GM12891 (cell line): ENCODE results near the gene PCBP2.
"Not testable (repeated sequence)": the region's sequence is repeated elsewhere in the genome, so short reads cannot be mapped to it uniquely, and the experiment has no call there.

Source experiments
- DNase-seq: peaks from one replicate; pipeline ENCODE4 v3.0.0; 2011; ENCODE audit warnings: low spot score; ENCODE audit not compliant: insufficient read length
- FAIRE-seq: peaks from 2 replicates; lab custom pipeline; 2011; peaks lifted over from hg19 to GRCh38; lab: Jason Lieb, UNC
- PAX5 ChIP-seq: IDR thresholded peaks from 2 replicates; pipeline ENCODE4 v1.6.1; 2011; ENCODE audit warnings: low read length, moderate library complexity, mild to moderate bottlenecking; ENCODE audit not compliant: insufficient read depth, severe bottlenecking
- POLR2A ChIP-seq: IDR thresholded peaks from 2 replicates; pipeline ENCODE4 v1.6.1; 2011; ENCODE audit warnings: low read depth, low read length, control low read depth
- POLR2AphosphoS5 ChIP-seq: IDR thresholded peaks from 2 replicates; pipeline ENCODE4 v1.6.1; 2011; ENCODE audit warnings: low read depth, low read length, control low read depth
- POU2F2 ChIP-seq: IDR thresholded peaks from 2 replicates; pipeline ENCODE4 v1.6.1; 2011; ENCODE audit warnings: low read depth, mild to moderate bottlenecking, control low read depth, low read length, moderate library complexity
- SPI1 ChIP-seq: IDR thresholded peaks from 2 replicates; pipeline ENCODE4 v1.6.1; 2011; ENCODE audit warnings: low read depth, low read length, control low read depth
- TAF1 ChIP-seq: IDR thresholded peaks from 2 replicates; pipeline ENCODE4 v1.6.1; 2011; ENCODE audit warnings: low read depth, low read length, control low read depth

PCBP2 gene

DNA sequence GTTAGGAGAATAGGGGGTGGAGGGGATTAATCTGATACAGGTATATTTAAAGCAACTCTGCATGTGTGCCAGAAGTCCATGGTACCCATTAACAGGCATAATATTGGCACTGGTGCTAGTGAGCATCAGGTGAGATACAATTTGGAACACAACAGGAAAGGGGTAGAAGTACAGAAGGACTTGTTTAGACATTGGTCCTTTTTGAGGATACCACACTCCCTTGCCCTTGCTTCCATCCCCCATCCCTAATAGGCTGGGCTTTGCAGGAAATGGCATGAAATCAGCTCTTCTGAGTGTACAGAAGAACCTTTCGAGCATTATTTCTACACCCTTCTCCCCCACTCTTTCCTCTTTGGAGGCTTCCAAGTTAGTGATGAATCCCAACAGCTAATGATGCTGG, 16.4 kb downstream of the PCBP2 start:
- no peak for DNase-seq
- no peak for TF ChIP-seq SPI1
- no peak for TF ChIP-seq POU2F2
- no peak for TF ChIP-seq TAF1
- TF ChIP-seq PAX5: no peak
- TF ChIP-seq POLR2AphosphoS5: peak; percentile 77
- TF ChIP-seq POLR2A: peak; percentile 69; the same call in 1 of the 2 replicates
- no peak for FAIRE-seq

DNA sequence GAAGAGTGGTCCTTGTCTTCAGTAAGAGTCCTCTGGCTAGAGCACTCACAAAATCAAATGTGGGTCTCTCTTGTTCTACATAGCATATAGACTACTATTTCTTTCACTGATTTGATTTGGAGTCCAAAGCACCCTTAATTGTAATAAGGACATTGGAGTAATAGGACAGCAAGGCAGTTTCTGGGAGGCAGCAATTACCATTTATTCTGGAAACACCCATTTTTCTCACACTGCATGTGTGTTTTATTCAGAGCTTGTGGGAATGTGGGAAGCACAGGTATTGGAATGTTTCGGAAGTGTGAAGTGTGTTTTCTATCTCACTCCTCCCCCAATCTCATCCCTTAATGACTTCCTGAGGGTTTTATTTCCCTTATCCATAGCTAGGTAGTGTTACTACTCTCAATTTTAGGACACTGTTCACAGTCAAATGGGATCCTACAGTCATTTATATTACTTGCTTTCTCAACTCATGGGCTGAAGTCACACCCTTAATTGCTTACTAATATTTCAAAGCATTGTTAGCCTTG, 20.2 kb downstream of the PCBP2 start:
- DNase-seq (no peak), FAIRE-seq (no peak)
- TF ChIP-seq PAX5 (no peak), TAF1 (no peak), POLR2AphosphoS5 (no peak), POLR2A (no peak), SPI1 (no peak), POU2F2 (no peak)

DNA sequence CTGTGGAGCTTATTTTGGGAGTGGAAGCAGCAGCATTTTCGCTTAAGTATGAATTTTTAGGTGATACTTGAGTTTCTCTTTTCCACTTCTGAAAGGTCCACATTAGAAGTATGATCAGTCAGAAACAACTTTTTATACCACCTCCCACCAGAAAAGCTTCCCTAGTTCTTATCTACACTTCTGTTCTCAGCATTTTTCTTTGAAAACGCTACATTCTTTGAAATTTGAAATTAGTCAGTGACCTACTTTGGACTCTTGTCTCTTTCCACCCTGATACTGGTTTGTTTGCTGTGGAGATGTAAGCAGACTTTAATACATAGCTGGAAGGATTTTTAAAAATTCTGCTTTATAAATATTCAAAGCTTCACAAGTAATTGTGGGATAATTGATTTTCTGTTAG, 22.2 kb downstream of the PCBP2 start:
- TF ChIP-seq POLR2AphosphoS5 (peak; percentile 2; the same call in 1 of the 2 replicates), SPI1 (no peak), TAF1 (no peak), POLR2A (no peak), POU2F2 (no peak)
- DNase-seq (no peak), FAIRE-seq (no peak)

DNA sequence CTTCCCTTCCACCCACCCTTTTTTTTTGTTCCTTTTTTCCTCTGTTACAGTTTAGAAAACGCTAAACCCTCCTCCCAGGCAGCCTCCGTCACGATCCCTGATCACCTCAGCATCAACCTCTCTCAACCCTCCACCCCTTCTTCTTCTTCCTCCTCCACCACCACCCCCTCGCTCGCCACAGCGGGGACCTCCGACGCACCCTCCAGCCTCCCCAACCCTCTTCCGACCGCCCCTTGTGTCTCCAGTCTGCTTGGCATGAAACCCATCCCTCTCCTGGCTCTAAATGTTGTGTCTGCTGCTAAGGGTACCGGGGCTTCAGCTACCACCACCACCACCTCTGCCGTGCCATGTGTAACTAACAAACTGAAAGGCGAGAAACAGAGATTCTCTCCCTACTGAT, 22.9 kb downstream of the PCBP2 start:
- FAIRE-seq (no peak), DNase-seq (no peak)
- no peak for TF ChIP-seq POLR2A
- no peak for TF ChIP-seq SPI1
- no peak for TF ChIP-seq TAF1
- no peak for TF ChIP-seq POLR2AphosphoS5

DNA sequence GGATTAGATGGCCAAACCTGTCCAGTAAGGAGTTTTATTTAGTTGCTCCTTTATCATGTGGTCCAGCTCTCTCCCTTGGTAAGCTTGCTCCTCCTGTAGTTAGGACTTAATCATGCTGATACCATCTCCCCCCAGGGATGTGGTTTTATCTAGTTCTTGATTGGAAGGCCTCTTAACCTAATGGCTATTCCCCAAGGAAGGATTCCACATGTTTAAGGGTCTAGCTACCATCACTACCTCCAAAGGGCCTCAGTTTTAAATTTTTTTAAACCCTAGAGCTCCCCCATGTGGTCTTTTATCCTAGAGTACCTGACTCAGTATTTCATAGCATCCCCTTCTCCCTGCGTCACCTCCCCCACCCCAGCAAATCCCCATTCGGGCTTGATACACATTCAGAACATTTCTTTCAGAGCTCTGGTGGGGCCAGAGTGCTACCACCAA, 24.9 kb downstream of the PCBP2 start:
- DNase-seq (no peak), FAIRE-seq (no peak)
- TF ChIP-seq POU2F2 (no peak), POLR2AphosphoS5 (0 out of 2 replicates have a peak, but pooled peaks have one; percentile 54)

DNA sequence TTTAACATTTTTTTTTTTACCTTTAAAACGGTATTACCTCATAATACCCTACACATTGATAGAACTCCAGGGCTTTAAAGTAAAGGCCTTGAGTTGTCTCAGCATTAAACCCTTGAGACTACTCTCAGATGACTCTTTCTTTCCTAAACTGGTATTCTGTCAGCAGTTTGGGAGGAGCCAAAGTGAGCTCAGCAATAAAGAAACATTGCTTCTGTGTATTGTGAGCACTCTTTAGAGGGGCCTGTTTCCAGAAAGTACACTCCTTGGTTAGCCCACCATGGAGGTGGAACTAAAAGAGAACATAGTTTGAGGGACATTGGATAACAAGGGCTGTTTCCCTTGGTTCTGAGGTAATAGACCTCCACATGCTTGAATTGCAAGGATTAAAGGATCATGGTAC, 27.0 kb downstream of the PCBP2 start:
- DNase-seq (no peak), FAIRE-seq (no peak)
- peak; percentile 33; the same call in 1 of the 2 replicates for TF ChIP-seq POLR2A
- no peak for TF ChIP-seq POU2F2
- TF ChIP-seq POLR2AphosphoS5: peak; percentile 39; the same call in 1 of the 2 replicates
- no peak for TF ChIP-seq SPI1
- TF ChIP-seq TAF1: no peak
- TF ChIP-seq PAX5: no peak

DNA sequence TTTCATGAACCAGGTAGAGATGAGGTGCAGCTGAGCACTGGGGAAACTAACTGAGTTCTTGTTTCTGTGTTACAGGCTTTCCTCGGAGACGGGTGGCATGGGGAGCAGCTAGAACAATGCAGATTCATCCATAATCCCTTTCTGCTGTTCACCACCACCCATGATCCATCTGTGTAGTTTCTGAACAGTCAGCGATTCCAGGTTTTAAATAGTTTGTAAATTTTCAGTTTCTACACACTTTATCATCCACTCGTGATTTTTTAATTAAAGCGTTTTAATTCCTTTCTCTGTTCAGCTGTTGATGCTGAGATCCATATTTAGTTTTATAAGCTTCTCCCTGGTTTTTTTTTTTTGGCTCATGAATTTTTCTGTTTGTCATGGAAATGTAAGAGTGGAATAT, 27.4 kb downstream of the PCBP2 start:
- TF ChIP-seq PAX5: no peak
- TF ChIP-seq SPI1: no peak
- TF ChIP-seq POU2F2: no peak
- no peak for TF ChIP-seq POLR2A
- TF ChIP-seq POLR2AphosphoS5: no peak; the same call in 1 of the 2 replicates
- TF ChIP-seq TAF1: no peak
- FAIRE-seq: no peak
- no peak for DNase-seq

DNA sequence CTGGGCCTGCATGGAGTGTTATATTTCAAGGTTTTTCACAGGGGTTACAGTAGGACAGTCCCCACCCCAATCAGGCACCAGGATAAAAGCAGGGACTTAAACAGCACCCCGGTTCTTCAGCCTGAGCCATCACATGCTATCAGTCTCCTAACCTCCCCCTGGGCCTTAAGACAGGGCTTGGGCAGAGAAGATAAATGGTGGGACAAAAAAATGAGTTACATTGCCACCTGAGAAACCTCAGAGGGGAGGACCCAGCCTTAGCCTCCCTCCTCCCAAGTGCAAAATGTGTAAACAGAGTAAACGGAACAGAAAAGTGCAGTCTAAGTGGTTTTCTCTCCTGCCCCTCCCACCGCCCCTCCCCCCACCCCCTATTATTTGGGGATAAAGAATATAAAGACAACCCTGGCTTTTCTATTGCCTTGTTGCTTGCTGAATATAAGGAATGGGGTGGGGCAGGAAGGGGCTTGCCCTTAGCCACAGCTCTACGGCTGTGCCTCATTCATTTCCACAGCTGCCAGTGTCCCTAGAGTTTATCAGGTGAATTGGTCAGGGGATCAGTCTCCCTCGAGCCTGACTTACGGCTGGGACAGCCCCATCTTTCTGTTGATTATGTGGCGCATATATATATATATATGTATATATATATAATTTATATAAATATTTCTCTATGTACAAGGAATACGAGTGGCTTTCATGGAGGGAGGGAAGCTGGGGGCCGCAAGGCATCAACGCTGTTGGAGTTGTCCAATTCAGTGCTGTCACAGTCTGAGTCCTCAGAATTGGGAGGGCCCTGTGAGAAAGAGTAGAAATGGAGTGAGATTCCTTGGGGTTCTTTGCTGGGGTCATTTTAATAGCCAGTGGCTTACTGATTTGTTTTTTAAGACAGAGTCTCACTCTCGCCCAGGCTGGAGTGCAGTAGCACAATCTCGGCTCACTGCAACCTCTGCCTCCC, 28.9 kb downstream of the PCBP2 start:
- DNase-seq (no peak), FAIRE-seq (no peak)
- TF ChIP-seq SPI1 (no peak), POLR2AphosphoS5 (peak; percentile 79), POLR2A (peak; percentile 48; the same call in 1 of the 2 replicates), POU2F2 (no peak)

DNA sequence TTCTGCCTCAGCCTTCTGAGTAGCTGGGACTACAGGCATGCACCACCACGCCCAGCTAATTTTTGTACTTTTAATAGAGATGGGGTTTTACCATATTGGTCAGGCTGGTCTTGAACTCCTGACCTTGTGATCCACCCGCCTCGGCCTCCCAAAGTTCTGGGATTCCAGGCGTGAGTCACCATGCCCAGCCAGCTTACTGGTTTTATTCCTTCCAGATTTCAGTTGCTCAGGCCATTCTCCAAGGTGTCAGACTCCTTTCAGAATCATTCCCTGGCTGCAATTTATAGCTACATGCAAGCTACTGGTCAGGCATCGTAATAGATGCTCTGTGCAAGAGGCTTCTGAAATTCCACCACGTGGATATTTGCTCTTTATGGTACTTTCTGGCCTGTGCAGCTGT, 29.6 kb downstream of the PCBP2 start:
- FAIRE-seq, DNase-seq: not testable (repeated sequence)
- peak; percentile 50; the same call in 1 of the 2 replicates for TF ChIP-seq POLR2A
